ENCODE results near the gene SSBP3. TPM values are rescaled to one million over a fixed set of nuclear protein-coding genes. Genes with fewer than 3 reads are reported as not detected.

The SSBP3 gene
- total and polyA plus RNA-seq, 2 experiments from 2014 or later: 47.4 to 68.6 TPM

DNA sequence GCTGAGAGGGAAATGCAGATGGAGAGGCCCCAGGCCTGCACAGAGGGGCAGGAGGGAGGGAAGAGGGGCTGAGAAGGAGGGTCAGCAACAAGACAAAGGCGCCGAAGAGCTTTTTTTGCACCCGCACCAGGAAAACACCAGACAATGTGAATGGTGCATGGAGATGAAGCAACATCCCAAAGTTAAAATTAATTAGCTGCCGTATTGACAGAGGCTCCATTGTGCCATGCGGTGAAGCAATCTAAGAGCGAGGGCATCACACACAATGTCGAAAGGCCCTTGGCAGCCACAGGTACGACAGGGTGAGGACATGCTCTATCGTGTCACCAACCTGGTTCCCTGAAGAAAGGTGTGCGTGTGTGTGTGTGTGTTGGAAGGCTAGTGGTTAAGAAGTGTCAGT is 41.2 kb downstream of the SSBP3 start:
- H3K4me1 ChIP-seq (ENCODE audit: insufficient read depth): peaks cover 81% of the 10 kb centered on the region
- no peak for TF ChIP-seq ZNF331 (CRISPR knock-in tag; IDR thresholded peaks at IDR 0.05; ENCODE audit: low read depth)
- TF ChIP-seq EZH2phosphoT487 (IDR thresholded peaks at IDR 0.05; ENCODE audit: unreplicated experiment): no peak
- no peak for TF ChIP-seq EZH2 (IDR thresholded peaks at IDR 0.05; ENCODE audit: low read depth, unreplicated experiment)
- TF ChIP-seq NANOG (IDR thresholded peaks at IDR 0.05; ENCODE audit: borderline replicate concordance): no peak
- Mint-ChIP-seq H3K27me3 (ENCODE audit: insufficient read depth, low read depth, poor library complexity) (peaks cover 19% of the 10 kb centered on the region), H3K4me3 (peak overlapping the region; percentile 38; the same call in 2 of the 3 replicates), H3K9me3 (no peaks in the 10 kb centered on the region), H3K36me3 (ENCODE audit: low read depth) (peaks cover 9% of the 10 kb centered on the region; the same call in 2 of the 3 replicates), H3K27ac (peak overlapping the region; percentile 84), H3K4me1 (peaks cover 87% of the 10 kb centered on the region)
- ATAC-seq (peak; percentile 6), DNase-seq (ENCODE audit: low spot score) (no peak)
- peaks cover 48% of the 10 kb centered on the region for H4K20me1 ChIP-seq (replicated peaks; ENCODE audit: insufficient read depth)
- peak overlapping the region; percentile 57 for H3K4me2 ChIP-seq
- peaks cover 6% of the 10 kb centered on the region; the same call in 1 of the 2 replicates for H3F3A ChIP-seq (replicated peaks; ENCODE audit: low read depth)
- 0 out of 2 replicates have a peak overlapping the region, but pooled peaks have one; percentile 31 for H3K4me3 ChIP-seq
- H3K27ac ChIP-seq (ENCODE audit: low read depth): peak overlapping the region; percentile 62; the same call in 1 of the 2 replicates
- no peaks in the 10 kb centered on the region for H3K9me2 ChIP-seq (ENCODE audit: insufficient read depth)
- H3K27me3 ChIP-seq (ENCODE audit: insufficient read depth): no peaks in the 10 kb centered on the region
- peaks cover 100% of the 10 kb centered on the region for H3K79me2 ChIP-seq (replicated peaks; ENCODE audit: insufficient read depth)
- no peak overlapping the region for H2AFZ ChIP-seq
- no peaks in the 10 kb centered on the region for H3K36me3 ChIP-seq (ENCODE audit: insufficient read depth)

DNA sequence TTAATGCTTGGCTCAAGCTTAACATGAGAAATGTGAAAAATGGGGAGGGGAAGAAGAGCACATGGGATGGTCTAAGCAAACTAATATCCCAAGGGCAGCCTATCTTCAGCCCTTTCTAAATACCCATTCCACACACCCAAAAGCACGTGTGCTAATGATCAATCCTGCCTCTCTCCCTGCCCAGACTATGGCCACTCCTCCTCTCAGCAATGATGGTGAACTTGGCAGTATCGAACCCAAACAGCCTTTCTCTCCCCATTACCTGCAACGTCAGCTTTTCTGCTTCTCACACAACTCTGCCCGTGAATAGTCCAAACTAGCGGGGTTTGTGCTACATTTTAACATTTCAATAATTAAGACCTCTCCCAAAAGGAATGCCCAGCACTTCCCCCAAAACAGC is 41.6 kb downstream of the SSBP3 start:
- Mint-ChIP-seq H3K36me3 (ENCODE audit: low read depth) (peaks cover 6% of the 10 kb centered on the region; the same call in 2 of the 3 replicates), H3K27ac (peak overlapping the region; percentile 64), H3K4me1 (peaks cover 85% of the 10 kb centered on the region), H3K9me3 (no peaks in the 10 kb centered on the region), H3K27me3 (ENCODE audit: insufficient read depth, low read depth, poor library complexity) (peaks cover 19% of the 10 kb centered on the region), H3K4me3 (peak overlapping the region; percentile 38; the same call in 2 of the 3 replicates)
- ATAC-seq (peak; percentile 5; the same call in 1 of the 3 replicates), DNase-seq (ENCODE audit: low spot score) (no peak)
- H3F3A ChIP-seq (replicated peaks; ENCODE audit: low read depth): peaks cover 7% of the 10 kb centered on the region; the same call in 1 of the 2 replicates
- H3K9me2 ChIP-seq (ENCODE audit: insufficient read depth): no peaks in the 10 kb centered on the region
- 0 out of 2 replicates have a peak overlapping the region, but pooled peaks have one; percentile 31 for H3K4me3 ChIP-seq
- H3K4me1 ChIP-seq (ENCODE audit: insufficient read depth): peaks cover 81% of the 10 kb centered on the region
- peak overlapping the region; percentile 62; the same call in 1 of the 2 replicates for H3K27ac ChIP-seq (ENCODE audit: low read depth)
- no peaks in the 10 kb centered on the region for H3K36me3 ChIP-seq (ENCODE audit: insufficient read depth)
- H3K4me2 ChIP-seq: peak overlapping the region; percentile 57
- no peak overlapping the region for H2AFZ ChIP-seq
- H3K27me3 ChIP-seq (ENCODE audit: insufficient read depth): no peaks in the 10 kb centered on the region
- H4K20me1 ChIP-seq (replicated peaks; ENCODE audit: insufficient read depth): peaks cover 48% of the 10 kb centered on the region
- peaks cover 100% of the 10 kb centered on the region for H3K79me2 ChIP-seq (replicated peaks; ENCODE audit: insufficient read depth)
- TF ChIP-seq, protein P1, sequence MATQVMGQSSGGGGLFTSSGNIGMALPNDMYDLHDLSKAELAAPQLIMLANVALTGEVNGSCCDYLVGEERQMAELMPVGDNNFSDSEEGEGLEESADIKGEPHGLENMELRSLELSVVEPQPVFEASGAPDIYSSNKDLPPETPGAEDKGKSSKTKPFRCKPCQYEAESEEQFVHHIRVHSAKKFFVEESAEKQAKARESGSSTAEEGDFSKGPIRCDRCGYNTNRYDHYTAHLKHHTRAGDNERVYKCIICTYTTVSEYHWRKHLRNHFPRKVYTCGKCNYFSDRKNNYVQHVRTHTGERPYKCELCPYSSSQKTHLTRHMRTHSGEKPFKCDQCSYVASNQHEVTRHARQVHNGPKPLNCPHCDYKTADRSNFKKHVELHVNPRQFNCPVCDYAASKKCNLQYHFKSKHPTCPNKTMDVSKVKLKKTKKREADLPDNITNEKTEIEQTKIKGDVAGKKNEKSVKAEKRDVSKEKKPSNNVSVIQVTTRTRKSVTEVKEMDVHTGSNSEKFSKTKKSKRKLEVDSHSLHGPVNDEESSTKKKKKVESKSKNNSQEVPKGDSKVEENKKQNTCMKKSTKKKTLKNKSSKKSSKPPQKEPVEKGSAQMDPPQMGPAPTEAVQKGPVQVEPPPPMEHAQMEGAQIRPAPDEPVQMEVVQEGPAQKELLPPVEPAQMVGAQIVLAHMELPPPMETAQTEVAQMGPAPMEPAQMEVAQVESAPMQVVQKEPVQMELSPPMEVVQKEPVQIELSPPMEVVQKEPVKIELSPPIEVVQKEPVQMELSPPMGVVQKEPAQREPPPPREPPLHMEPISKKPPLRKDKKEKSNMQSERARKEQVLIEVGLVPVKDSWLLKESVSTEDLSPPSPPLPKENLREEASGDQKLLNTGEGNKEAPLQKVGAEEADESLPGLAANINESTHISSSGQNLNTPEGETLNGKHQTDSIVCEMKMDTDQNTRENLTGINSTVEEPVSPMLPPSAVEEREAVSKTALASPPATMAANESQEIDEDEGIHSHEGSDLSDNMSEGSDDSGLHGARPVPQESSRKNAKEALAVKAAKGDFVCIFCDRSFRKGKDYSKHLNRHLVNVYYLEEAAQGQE (IDR thresholded peaks at IDR 0.05; ENCODE audit: unreplicated experiment): no peak
- TF ChIP-seq STAT1 (IDR thresholded peaks at IDR 0.05; ENCODE audit: unreplicated experiment): no peak
- TF ChIP-seq ZNF114 (CRISPR knock-in tag; IDR thresholded peaks at IDR 0.05): no peak
- TF ChIP-seq, protein P2, sequence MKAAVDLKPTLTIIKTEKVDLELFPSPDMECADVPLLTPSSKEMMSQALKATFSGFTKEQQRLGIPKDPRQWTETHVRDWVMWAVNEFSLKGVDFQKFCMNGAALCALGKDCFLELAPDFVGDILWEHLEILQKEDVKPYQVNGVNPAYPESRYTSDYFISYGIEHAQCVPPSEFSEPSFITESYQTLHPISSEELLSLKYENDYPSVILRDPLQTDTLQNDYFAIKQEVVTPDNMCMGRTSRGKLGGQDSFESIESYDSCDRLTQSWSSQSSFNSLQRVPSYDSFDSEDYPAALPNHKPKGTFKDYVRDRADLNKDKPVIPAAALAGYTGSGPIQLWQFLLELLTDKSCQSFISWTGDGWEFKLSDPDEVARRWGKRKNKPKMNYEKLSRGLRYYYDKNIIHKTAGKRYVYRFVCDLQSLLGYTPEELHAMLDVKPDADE (IDR thresholded peaks at IDR 0.05): no peak
- TF ChIP-seq CREB1 (CRISPR knock-in tag; IDR thresholded peaks at IDR 0.05; ENCODE audit: low read depth): no peak
- TF ChIP-seq EZH2phosphoT487 (IDR thresholded peaks at IDR 0.05; ENCODE audit: unreplicated experiment): no peak
- no peak for TF ChIP-seq JUNB (IDR thresholded peaks at IDR 0.05; ENCODE audit: unreplicated experiment)
- TF ChIP-seq POLR2AphosphoS5 (IDR thresholded peaks at IDR 0.05; ENCODE audit: low read depth): no peak
- no peak for TF ChIP-seq ZNF331 (CRISPR knock-in tag; IDR thresholded peaks at IDR 0.05; ENCODE audit: low read depth)
- TF ChIP-seq, protein P3, sequence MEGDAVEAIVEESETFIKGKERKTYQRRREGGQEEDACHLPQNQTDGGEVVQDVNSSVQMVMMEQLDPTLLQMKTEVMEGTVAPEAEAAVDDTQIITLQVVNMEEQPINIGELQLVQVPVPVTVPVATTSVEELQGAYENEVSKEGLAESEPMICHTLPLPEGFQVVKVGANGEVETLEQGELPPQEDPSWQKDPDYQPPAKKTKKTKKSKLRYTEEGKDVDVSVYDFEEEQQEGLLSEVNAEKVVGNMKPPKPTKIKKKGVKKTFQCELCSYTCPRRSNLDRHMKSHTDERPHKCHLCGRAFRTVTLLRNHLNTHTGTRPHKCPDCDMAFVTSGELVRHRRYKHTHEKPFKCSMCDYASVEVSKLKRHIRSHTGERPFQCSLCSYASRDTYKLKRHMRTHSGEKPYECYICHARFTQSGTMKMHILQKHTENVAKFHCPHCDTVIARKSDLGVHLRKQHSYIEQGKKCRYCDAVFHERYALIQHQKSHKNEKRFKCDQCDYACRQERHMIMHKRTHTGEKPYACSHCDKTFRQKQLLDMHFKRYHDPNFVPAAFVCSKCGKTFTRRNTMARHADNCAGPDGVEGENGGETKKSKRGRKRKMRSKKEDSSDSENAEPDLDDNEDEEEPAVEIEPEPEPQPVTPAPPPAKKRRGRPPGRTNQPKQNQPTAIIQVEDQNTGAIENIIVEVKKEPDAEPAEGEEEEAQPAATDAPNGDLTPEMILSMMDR (conservative IDR thresholded peaks at IDR 0.05; ENCODE audit: low read depth in 2 of 2): no peak
- no peak for TF ChIP-seq EZH2 (IDR thresholded peaks at IDR 0.05; ENCODE audit: low read depth, unreplicated experiment)
